ENCODE data around the gene USP43. TPM values are rescaled to one million over a fixed set of nuclear protein-coding genes. Genes with fewer than 3 reads are reported as not detected.

USP43 gene
- total RNA-seq, 4 donors from 2014 or later: 3.0 to 5.1 (median 3.9) TPM

GRCh38 chr17:9760266-9760665, 114.9 kb downstream of the USP43 start:
- Histone ChIP-seq H3K27ac (no peak overlapping the region), H3K9me3 (no peaks in the 10 kb centered on the region), H3K4me3 (replicated peaks in 1 of 3) (no peak overlapping the region), H3K27me3 (no peaks in the 10 kb centered on the region), H3K36me3 (no peaks in the 10 kb centered on the region), H3K4me1 (no peaks in the 10 kb centered on the region)
- intact Hi-C loops (cut with DNase I): no loop called here
- 78 to 88% methylated on average over 1 of the region's 1 CpG for WGBS, 2 donors
- no peak for DNase-seq
- TF ChIP-seq POLR2A (IDR thresholded peaks at IDR 0.05) (no peak), CTCF (IDR thresholded peaks at IDR 0.05) (no peak)

- DNase-seq: no peak
- H3K27me3 ChIP-seq: no peaks in the 10 kb centered on the region
- H3K27ac ChIP-seq: no peak overlapping the region
- WGBS, 2 donors: 32 to 35% methylated on average over 4 of the region's 4 CpGs
- intact Hi-C loops (cut with DNase I): no loop called here
- H3K4me1 ChIP-seq: no peaks in the 10 kb centered on the region
- TF ChIP-seq POLR2A (IDR thresholded peaks at IDR 0.05) (no peak), CTCF (IDR thresholded peaks at IDR 0.05) (no peak)
- no peak overlapping the region for H3K4me3 ChIP-seq (replicated peaks in 1 of 3)
- H3K36me3 ChIP-seq: no peaks in the 10 kb centered on the region
- no peaks in the 10 kb centered on the region for H3K9me3 ChIP-seq
These were observed 118.3 kb downstream of the USP43 start for GRCh38 chr17:9763643-9764042.

- Histone ChIP-seq H3K9me3 (no peaks in the 10 kb centered on the region), H3K4me3 (replicated peaks in 1 of 3) (no peak overlapping the region), H3K27me3 (no peaks in the 10 kb centered on the region), H3K27ac (no peak overlapping the region), H3K4me1 (no peaks in the 10 kb centered on the region), H3K36me3 (no peaks in the 10 kb centered on the region)
- intact Hi-C loops (cut with DNase I): no loop called here
- TF ChIP-seq POLR2A (IDR thresholded peaks at IDR 0.05) (no peak), CTCF (IDR thresholded peaks at IDR 0.05) (no peak)
- DNase-seq: no peak
- WGBS, 2 donors: 77 to 100% methylated on average over 1 of the region's 1 CpG
These were observed 120.0 kb downstream of the USP43 start for GRCh38 chr17:9765322-9765721.

- Histone ChIP-seq H3K27me3 (no peaks in the 10 kb centered on the region), H3K4me1 (no peaks in the 10 kb centered on the region), H3K9me3 (no peaks in the 10 kb centered on the region), H3K36me3 (no peaks in the 10 kb centered on the region), H3K27ac (no peak overlapping the region), H3K4me3 (replicated peaks in 1 of 3) (no peak overlapping the region)
- 66 to 68% methylated on average over 5 of the region's 5 CpGs for WGBS, 2 donors
- no peak for TF ChIP-seq CTCF (IDR thresholded peaks at IDR 0.05)
- TF ChIP-seq POLR2A (IDR thresholded peaks at IDR 0.05): no peak
- intact Hi-C loops (cut with DNase I): no loop called here
- no peak for DNase-seq
These were observed 121.7 kb downstream of the USP43 start for GRCh38 chr17:9766970-9767369.

GRCh38 chr17:9767432-9767991, 122.2 kb downstream of the USP43 start:
- Histone ChIP-seq H3K4me1 (no peaks in the 10 kb centered on the region), H3K27me3 (no peaks in the 10 kb centered on the region), H3K27ac (no peak overlapping the region), H3K4me3 (replicated peaks in 1 of 3) (no peak overlapping the region), H3K36me3 (no peaks in the 10 kb centered on the region), H3K9me3 (no peaks in the 10 kb centered on the region)
- intact Hi-C loops (cut with DNase I): no loop called here
- TF ChIP-seq CTCF (IDR thresholded peaks at IDR 0.05) (no peak), POLR2A (IDR thresholded peaks at IDR 0.05) (no peak)
- no peak for DNase-seq
- 88 to 93% methylated on average over 5 to 7 of the region's 7 CpGs for WGBS, 2 donors

Data from thyroid gland (tissue), 4 donors.